HUES64 (cell line): Measurements from ENCODE around the gene NUP93. TPM values are rescaled to one million over a fixed set of nuclear protein-coding genes. Genes with fewer than 3 reads are reported as not detected.

Experiments
- H3K27ac ChIP-seq: 2 replicates; pipeline ENCODE4 v1.7.0; 2013; ENCODE audit warnings: low read depth, low read length, inconsistent platforms
- H3K27me3 ChIP-seq: 2 replicates; pipeline ENCODE4 v1.6.1; 2013; ENCODE audit warnings: mild to moderate bottlenecking, low read length; ENCODE audit not compliant: insufficient read depth
- H3K36me3 ChIP-seq: 2 replicates; pipeline ENCODE4 v1.6.1; 2013; ENCODE audit warnings: mild to moderate bottlenecking, low read length; ENCODE audit not compliant: insufficient read depth
- H3K4me1 ChIP-seq: 2 replicates; pipeline ENCODE4 v1.6.1; 2013; ENCODE audit warnings: mild to moderate bottlenecking, low read length, moderate library complexity; ENCODE audit not compliant: insufficient read depth
- H3K4me3 ChIP-seq: 2 replicates; pipeline ENCODE4 v1.5.1; 2013; ENCODE audit warnings: mild to moderate bottlenecking, low read length, moderate library complexity
- H3K9ac ChIP-seq: 2 replicates; pipeline ENCODE4 v1.6.1; 2013; ENCODE audit warnings: mild to moderate bottlenecking, low read depth, low read length
- H3K9me3 ChIP-seq: 2 replicates; pipeline ENCODE4 v1.6.1; 2013; ENCODE audit warnings: low read depth, low read length; ENCODE audit not compliant: insufficient read depth
- WGBS: fragments of 150-250, 120-280 bp; methylation state at CpG from one replicate; pipeline ENCODE4 v1.1.7; 2013; ENCODE audit warnings: missing lambda C conversion rate; 5-methylcytosine and 5-hydroxymethylcytosine counted together
- polyA plus RNA-seq, 2 experiments: library from polyadenylated mRNA; stranded (reverse); fragments of 50-300 nt; gene quantifications; one replicate each; pipeline ENCODE4 v1.2.3, GENCODE V29; 2013

The NUP93 gene
- polyA plus RNA-seq (2013, experiment 1 of 2) = 104 TPM
- 106 TPM for polyA plus RNA-seq (2013, experiment 2 of 2)

DNA sequence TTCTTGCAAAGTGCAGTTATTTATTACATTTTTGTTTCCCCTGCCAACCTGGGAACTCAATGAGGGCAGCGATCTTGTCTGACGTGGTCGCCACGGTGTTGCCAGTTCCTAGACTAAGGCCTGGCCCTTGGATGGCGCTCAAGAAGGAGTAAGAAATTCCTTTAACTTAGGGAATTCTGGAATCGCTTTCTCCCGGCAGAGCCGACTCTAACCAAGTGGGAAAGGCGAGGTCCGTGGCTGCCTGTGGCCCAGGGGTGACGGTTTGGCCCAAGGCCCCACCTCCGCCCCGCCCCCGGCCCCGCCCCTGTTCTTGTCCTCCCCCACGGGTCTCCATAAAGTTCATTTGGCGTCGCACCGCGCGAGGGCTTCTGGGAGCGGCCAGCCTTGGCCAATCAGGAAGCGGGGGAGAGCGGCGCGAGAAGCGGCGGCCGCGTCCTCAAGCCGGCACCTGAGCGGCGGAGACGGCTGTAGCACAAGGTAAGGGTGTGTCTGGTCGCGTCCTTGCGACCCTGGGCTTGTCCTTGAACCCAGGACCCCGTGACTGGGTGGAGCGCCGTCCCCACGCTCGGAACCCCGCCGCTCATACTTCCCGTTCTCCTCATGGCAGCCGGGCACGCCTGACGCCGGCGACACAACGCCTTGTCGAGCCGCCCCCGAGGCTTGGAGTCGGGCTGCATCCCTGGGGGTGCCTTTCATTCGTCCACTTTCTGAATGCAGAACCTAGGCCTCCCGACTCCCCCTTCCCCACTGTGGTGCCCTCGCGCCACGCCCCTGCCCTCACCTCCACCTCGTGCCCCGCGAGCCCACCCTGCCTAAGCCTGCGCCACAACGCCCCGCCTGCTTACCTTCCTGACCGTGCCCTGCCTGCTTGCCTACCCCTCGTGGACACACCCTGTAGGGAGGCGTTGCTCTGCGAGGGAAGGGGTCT, at the start of gene NUP93:
NUP93 (plus strand) TSS at position 395 of the 928 bp plus-strand sequence. CDS start 18,119 bp downstream, outside the sequence.
- H3K27ac ChIP-seq = peak within 1 kb of the TSS; percentile 34
- H3K27me3 ChIP-seq = no peaks in the 10 kb centered on the region
- under 1% methylated on average over 70 of the region's 70 CpGs for WGBS
- peaks cover 6% of the 10 kb centered on the region; the same call in 1 of the 2 replicates for H3K4me1 ChIP-seq
- H3K36me3 ChIP-seq = no peaks in the 10 kb centered on the region
- H3K9ac ChIP-seq = peak within 1 kb of the TSS; percentile 94
- H3K9me3 ChIP-seq = no peaks in the 10 kb centered on the region
- H3K4me3 ChIP-seq = peak within 1 kb of the TSS; percentile 93

DNA sequence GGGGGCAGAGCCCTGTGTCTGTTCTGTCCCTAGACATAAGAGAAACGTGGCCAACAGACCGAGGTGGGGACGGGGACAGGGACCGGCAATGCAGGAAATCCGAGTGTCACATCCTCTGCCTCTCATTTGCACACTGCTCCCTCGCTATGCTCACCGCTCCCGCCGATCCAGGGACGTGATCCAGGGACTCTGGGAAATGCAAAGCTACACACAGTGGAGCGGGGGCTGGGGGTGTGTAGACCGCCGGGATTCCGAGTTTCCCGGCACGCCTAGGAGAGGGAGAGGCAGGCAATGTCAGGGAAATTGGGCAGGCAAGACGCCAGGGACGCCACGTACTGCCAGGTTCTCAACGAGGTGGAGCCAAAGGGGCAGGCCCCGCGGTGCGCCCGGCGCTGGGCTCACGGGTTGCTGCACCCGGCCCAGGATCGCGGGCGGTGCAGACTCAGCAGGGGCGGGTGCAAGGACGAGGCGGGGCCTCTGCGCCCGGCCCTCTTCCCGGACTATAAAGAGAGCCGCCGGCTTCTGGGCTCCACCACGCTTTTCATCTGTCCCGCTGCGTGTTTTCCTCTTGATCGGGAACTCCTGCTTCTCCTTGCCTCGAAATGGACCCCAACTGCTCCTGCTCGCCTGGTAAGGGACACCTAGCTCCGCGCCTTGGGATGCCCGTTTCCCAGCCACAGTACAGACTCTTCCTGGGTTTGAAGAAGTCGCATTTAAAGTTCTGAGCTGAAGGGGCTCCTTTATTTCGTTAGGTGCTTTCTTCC, 47.8 kb upstream of the NUP93 start, which contains the start of gene MT1X:
MT1X (plus strand) TSS at position 532 of the 764 bp plus-strand sequence; CDS start at position 603, 71 bp downstream.
- H3K27me3 ChIP-seq = peaks cover 70% of the 10 kb centered on the region
- peak within 1 kb of the TSS; percentile 55 for H3K9ac ChIP-seq
- WGBS = 1% methylated on average over 49 of the region's 49 CpGs
- H3K4me3 ChIP-seq = peak within 1 kb of the TSS; percentile 69
- no peak within 1 kb of the TSS for H3K27ac ChIP-seq
- no peaks in the 10 kb centered on the region; the same call in 1 of the 2 replicates for H3K36me3 ChIP-seq
- H3K9me3 ChIP-seq = 0 out of 2 replicates have a peak, but pooled peaks cover 4% of the 10 kb centered on the region
- H3K4me1 ChIP-seq = peaks cover 18% of the 10 kb centered on the region; the same call in 1 of the 2 replicates

DNA sequence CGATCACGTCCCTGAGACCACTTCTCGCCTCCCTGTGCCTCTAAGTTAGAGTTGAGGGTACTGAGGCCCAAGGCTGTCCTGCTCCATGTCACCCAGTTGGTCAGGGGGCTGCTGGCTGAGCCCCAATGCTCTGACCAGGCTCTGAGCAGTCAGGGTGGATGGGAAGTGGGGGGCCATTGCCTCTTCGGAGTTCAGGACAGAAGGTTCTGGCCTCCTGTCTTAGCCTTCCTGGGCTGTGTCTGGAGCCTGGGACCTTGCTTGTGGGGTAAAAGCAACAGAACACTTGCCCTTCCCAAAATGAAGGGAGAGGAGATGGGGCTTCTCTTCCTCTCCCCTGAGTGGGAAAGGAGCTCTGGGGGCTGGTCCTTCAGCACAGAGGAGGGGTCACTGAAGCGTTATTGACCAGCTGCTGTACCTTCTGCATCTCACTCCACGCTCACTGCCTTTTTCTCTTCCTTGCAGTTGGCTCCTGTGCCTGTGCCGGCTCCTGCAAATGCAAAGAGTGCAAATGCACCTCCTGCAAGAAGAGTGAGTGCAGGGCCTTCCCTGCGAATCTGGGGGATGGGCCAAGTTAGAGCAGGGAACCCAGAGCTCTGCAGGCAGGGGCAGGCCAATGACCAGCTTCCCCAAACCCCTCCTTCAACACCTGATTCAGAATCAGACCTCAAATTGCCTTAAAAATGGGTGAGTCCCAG, 47.1 kb upstream of the NUP93 start:
- Histone ChIP-seq H3K4me3 (peak overlapping the region; percentile 69), H3K27me3 (peaks cover 63% of the 10 kb centered on the region), H3K27ac (no peak overlapping the region), H3K36me3 (no peaks in the 10 kb centered on the region; the same call in 1 of the 2 replicates), H3K9me3 (0 out of 2 replicates have a peak, but pooled peaks cover 4% of the 10 kb centered on the region), H3K4me1 (peaks cover 18% of the 10 kb centered on the region; the same call in 1 of the 2 replicates), H3K9ac (peak overlapping the region; percentile 54)
- 7% methylated on average over 8 of the region's 8 CpGs for WGBS

DNA sequence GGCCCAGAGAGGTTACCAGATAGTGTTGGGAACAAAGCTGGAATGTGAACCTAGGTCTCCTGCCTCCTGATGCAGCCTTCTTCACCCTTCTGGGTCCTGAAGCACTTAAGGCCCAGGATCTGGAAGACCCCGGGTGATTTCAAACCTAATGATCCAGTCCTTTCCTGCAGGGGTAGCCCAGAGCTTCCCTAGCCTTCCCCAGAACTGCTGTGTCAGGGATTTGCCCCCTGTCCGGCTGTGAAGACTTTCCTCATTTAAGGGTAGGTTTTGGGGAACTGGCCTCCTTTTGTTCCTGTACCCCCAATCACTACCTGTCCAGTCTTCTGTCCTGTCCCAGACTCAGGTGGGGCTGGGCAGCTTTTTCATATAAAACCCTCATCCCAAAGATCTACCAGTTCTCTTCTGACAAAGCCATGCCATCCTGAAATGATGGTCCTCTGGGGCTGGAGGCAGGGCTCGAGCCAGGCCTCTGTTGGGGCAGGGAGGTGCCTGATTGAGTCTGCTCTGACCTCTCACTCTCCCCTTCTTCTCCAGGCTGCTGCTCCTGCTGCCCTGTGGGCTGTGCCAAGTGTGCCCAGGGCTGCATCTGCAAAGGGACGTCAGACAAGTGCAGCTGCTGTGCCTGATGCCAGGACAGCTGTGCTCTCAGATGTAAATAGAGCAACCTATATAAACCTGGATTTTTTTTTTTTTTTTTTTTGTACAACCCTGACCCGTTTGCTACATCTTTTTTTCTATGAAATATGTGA, 46.3 kb upstream of the NUP93 start:
- Histone ChIP-seq H3K36me3 (no peaks in the 10 kb centered on the region; the same call in 1 of the 2 replicates), H3K4me3 (peak overlapping the region; percentile 69; the same call in 1 of the 2 replicates), H3K4me1 (peaks cover 18% of the 10 kb centered on the region; the same call in 1 of the 2 replicates), H3K9ac (no peak overlapping the region), H3K27ac (no peak overlapping the region), H3K9me3 (0 out of 2 replicates have a peak, but pooled peaks cover 4% of the 10 kb centered on the region), H3K27me3 (peaks cover 57% of the 10 kb centered on the region)
- WGBS = 78% methylated on average over 4 of the region's 5 CpGs

DNA sequence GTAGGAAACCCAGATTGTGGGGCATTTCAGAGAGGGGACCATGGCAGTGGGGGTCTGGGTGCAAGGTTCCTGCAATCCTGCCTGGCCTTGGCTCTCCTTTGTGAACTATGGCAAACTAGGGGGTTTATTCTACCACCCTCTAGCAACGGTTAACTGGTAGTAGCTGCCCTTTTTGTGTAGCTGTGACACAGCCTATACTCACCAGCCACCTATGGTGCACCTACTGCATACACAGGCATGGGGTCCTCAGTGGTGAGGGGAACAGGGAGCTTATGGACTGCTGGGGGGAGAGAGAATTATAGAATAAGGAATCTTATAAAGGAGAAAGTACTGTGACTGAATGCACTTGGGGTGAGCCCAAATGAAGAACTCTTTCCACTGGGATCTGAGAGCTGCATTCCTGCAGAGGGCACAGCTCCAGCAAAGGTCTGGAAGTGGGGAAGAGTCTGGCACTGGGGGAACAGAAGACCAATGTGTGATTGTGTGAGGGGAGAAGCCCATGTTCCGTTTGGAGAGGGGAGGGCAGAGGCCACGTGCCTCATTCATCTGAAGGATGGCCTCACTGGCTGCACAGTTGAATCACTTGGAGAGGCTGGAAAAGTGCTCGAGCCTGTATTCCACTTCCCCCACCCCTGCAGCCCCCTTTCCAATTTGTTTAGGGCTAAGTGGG, 45.5 kb upstream of the NUP93 start:
- Histone ChIP-seq H3K36me3 (no peaks in the 10 kb centered on the region; the same call in 1 of the 2 replicates), H3K4me1 (peaks cover 21% of the 10 kb centered on the region; the same call in 1 of the 2 replicates), H3K4me3 (no peak overlapping the region), H3K9me3 (0 out of 2 replicates have a peak, but pooled peaks cover 4% of the 10 kb centered on the region), H3K27me3 (peaks cover 50% of the 10 kb centered on the region), H3K9ac (no peak overlapping the region), H3K27ac (no peak overlapping the region)
- 66% methylated on average over 4 of the region's 4 CpGs for WGBS

DNA sequence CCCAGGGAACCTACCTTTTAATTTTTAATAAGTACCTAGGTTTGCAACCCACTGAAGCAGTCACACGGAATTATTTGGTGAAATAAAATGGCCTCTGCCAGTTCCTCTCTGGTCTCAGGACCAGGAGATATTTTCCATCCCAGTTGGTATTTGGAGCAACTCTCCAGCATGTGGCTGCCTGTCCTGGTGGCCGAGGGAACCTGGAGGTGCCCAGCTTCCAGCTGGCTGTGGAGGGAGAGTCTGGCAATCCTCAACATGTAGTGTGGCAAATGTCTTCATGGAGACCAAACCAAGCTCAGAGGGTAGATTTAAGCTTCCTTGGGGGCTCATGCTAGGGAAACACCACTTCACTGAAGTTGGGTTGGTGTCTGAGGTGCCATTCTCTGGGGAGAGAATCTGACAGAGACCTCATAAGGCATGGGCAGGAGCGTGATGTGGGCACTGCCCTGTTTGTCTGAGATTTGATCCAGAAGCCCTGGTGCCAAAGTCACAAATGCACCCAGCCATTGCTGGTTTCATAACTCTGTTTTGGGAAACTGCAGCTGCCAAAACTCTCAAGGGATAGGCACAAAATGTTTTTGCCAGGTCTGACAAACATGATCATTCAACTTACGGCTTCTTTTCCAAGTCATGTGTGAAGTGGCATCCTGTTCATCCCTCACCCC, 44.9 kb upstream of the NUP93 start:
- Histone ChIP-seq H3K9ac (no peak overlapping the region), H3K4me3 (no peak overlapping the region), H3K9me3 (0 out of 2 replicates have a peak, but pooled peaks cover 4% of the 10 kb centered on the region), H3K36me3 (no peaks in the 10 kb centered on the region; the same call in 1 of the 2 replicates), H3K27me3 (peaks cover 43% of the 10 kb centered on the region), H3K4me1 (peaks cover 24% of the 10 kb centered on the region; the same call in 1 of the 2 replicates), H3K27ac (no peak overlapping the region)
- WGBS = 94% methylated on average over 4 of the region's 4 CpGs

DNA sequence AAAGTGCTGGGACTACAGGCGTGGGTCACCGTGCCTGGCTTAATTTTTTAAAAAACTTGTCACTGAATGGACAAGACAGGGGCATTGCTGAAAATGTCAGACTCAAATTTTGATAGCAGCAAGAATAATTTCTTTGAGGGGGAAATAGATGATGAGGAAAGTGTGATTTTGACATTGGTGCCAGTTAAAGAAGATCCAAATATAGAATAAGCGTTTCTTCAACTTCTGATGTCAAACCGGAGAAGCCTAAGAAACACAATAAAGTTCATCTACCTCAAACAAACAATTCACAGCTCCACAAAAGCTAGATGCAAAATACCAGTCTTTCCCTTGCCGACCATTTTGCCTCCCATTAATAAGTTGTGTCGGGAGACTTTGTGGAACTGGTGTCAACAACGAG, 43.2 kb upstream of the NUP93 start:
- H3K4me3 ChIP-seq = no peak overlapping the region
- WGBS = 97% methylated on average over 7 of the region's 7 CpGs
- no peak overlapping the region for H3K9ac ChIP-seq
- 0 out of 2 replicates have a peak, but pooled peaks cover 4% of the 10 kb centered on the region for H3K9me3 ChIP-seq
- H3K36me3 ChIP-seq = no peaks in the 10 kb centered on the region; the same call in 1 of the 2 replicates
- H3K4me1 ChIP-seq = peaks cover 19% of the 10 kb centered on the region; the same call in 1 of the 2 replicates
- no peak overlapping the region for H3K27ac ChIP-seq
- H3K27me3 ChIP-seq = peaks cover 26% of the 10 kb centered on the region

DNA sequence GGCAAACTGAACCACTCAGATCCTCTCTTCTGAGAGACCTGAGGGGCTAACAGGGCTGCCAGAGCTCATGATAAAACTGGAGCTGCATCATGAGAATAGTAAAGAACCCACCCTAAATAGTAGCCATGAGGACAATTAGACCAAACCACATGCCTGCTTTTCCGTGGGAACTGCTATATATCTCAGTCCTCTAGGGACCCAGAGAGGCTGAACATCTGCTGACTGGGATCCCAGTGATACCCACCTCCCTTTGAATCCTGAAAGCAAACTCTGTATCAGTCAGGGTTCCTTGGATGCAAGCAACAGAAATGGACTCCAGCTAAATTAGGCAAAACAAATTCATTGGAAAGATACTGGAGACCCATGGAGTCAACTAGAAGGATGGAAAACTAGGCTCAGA, 41.2 kb upstream of the NUP93 start:
- Histone ChIP-seq H3K36me3 (no peaks in the 10 kb centered on the region; the same call in 1 of the 2 replicates), H3K4me3 (no peak overlapping the region), H3K4me1 (0 out of 2 replicates have a peak, but pooled peaks cover 6% of the 10 kb centered on the region), H3K9me3 (0 out of 2 replicates have a peak, but pooled peaks cover 4% of the 10 kb centered on the region), H3K9ac (no peak overlapping the region), H3K27ac (no peak overlapping the region), H3K27me3 (peaks cover 7% of the 10 kb centered on the region; the same call in 1 of the 2 replicates)
- 47% methylated on average over 1 of the region's 1 CpG for WGBS

DNA sequence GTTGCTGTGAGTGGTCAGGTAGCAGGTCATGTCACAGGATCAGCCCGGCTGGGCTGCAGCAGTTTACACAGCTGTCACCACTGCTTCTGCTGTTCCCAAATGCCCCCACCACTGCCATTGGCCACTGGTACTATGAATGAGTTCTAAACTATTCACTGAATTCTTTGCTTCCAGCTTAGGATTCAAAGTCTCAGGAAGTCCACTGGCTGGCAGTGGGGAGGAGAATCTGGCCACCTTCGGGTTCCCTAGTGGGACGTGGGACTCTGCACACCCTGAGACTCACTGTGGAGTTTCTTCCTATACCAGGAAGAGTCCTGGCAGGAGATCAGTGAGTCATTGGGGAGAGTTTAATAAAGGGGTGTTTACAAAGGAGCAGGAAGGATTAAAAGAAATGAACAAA, 40.8 kb upstream of the NUP93 start:
- WGBS = 77% methylated on average over 3 of the region's 3 CpGs
- H3K9me3 ChIP-seq = 0 out of 2 replicates have a peak, but pooled peaks cover 4% of the 10 kb centered on the region

More for the DNA sequence above, 40.8 kb upstream of the NUP93 start:
- Histone ChIP-seq H3K36me3 (no peaks in the 10 kb centered on the region; the same call in 1 of the 2 replicates), H3K4me3 (no peak overlapping the region), H3K27ac (no peak overlapping the region), H3K9ac (no peak overlapping the region), H3K27me3 (0 out of 2 replicates have a peak, but pooled peaks cover 7% of the 10 kb centered on the region), H3K4me1 (0 out of 2 replicates have a peak, but pooled peaks cover 6% of the 10 kb centered on the region)
